OCI-LY7 (cell line): ENCODE data around the gene RAB27B. TPM values are rescaled to one million over a fixed set of nuclear protein-coding genes. Genes with fewer than 3 reads are reported as not detected.

Source experiments
- BruUV-seq: library from RNA; stranded (reverse); fragments of 400-500 nt; replicated peaks from 2 replicates; lab custom pipeline; 2021; lab: Mats Ljungman, UMichigan
- CTCF ChIA-PET: fragments of 300-600 bp; sonication (Branson Sonifier 250); formaldehyde crosslinking; loops from one replicate; lab custom pipeline; 2022; ENCODE audit warnings: antibody characterized with exemption; ENCODE audit not compliant: unreplicated experiment; lab: Charles Lee
- POLR2A ChIA-PET: fragments of 300-600 bp; sonication (Branson Sonifier 250); formaldehyde crosslinking; loops from one replicate; lab custom pipeline; 2022; ENCODE audit warnings: antibody characterized with exemption; lab: Charles Lee
- DNase-seq: peaks from one replicate; pipeline ENCODE4 v3.0.0-alpha.2; 2015; ENCODE audit warnings: low spot score
- H2AFZ ChIP-seq: fragments of 200-600 bp; sonication (generic), shearing (Covaris generic); 2 replicates; pipeline ENCODE4 v1.6.1; 2014; ENCODE audit warnings: mild to moderate bottlenecking, antibody characterized with exemption, low read length, moderate library complexity
- H3K27ac ChIP-seq: fragments of 200-600 bp; sonication (generic); 2 replicates; pipeline ENCODE4 v1.5.1; 2014; ENCODE audit warnings: mixed run types, low read depth, mild to moderate bottlenecking, moderate library complexity, low read length, inconsistent platforms; ENCODE audit not compliant: poor library complexity, severe bottlenecking
- H3K36me3 ChIP-seq: fragments of 200-600 bp; sonication (generic); 2 replicates; pipeline ENCODE4 v1.6.1; 2014; ENCODE audit warnings: mild to moderate bottlenecking, antibody characterized with exemption, low read length, moderate library complexity, mixed read lengths; ENCODE audit not compliant: insufficient read depth
- H3K4me1 ChIP-seq: fragments of 200-600 bp; sonication (generic); 2 replicates; pipeline ENCODE4 v1.5.1; 2014; ENCODE audit warnings: mild to moderate bottlenecking, low read length; ENCODE audit not compliant: insufficient read depth, poor library complexity, severe bottlenecking
- H3K4me2 ChIP-seq: fragments of 200-600 bp; sonication (generic); 2 replicates; pipeline ENCODE4 v1.6.1; 2014; ENCODE audit warnings: mild to moderate bottlenecking, low read length
- H3K4me3 ChIP-seq: fragments of 200-600 bp; sonication (generic); 2 replicates; pipeline ENCODE4 v1.5.1; 2014; ENCODE audit warnings: mild to moderate bottlenecking, low read depth, low read length; ENCODE audit not compliant: poor library complexity, severe bottlenecking
- H3K79me2 ChIP-seq: fragments of 200-600 bp; sonication (generic); 2 replicates; pipeline ENCODE4 v1.6.1; 2016; ENCODE audit warnings: low read depth, mild to moderate bottlenecking, low read length, moderate library complexity, mixed read lengths; ENCODE audit not compliant: insufficient read depth
- H3K9me2 ChIP-seq: fragments of 200-600 bp; sonication (generic); 2 replicates; pipeline ENCODE4 v1.6.1; 2016; ENCODE audit warnings: mild to moderate bottlenecking, low read length, mixed read lengths; ENCODE audit not compliant: insufficient read depth
- H3K9me3 ChIP-seq: fragments of 200-600 bp; sonication (generic); 2 replicates; pipeline ENCODE4 v1.6.1; 2014; ENCODE audit warnings: mild to moderate bottlenecking, mixed run types, low read length, mixed read lengths
- H4K20me1 ChIP-seq: fragments of 200-600 bp; sonication (generic); 2 replicates; pipeline ENCODE4 v1.6.1; 2014; ENCODE audit warnings: mild to moderate bottlenecking, antibody characterized with exemption, low read length, moderate library complexity, mixed read lengths; ENCODE audit not compliant: insufficient read depth
- EZH2phosphoT487 ChIP-seq: fragments of 200-600 bp; sonication (generic); IDR thresholded peaks from 2 replicates; pipeline ENCODE4 v1.6.1; 2018; ENCODE audit warnings: low read depth, borderline replicate concordance, mild to moderate bottlenecking, mixed run types, antibody characterized with exemption, low read length, moderate library complexity, mixed read lengths
- intact Hi-C: fragments of 100-400 bp; cut with micrococcal nuclease; formaldehyde crosslinking; loops from one replicate; pipeline ENCODE4 v1.10.0; 2022; ENCODE audit not compliant: unreplicated experiment
- total RNA-seq, 2 experiments: library from RNA; depleted of rRNA in 1 of 2; stranded (reverse); fragments of >200 nt in 1 of 2; shearing (Covaris generic) in 1 of 2; gene quantifications; 2 replicates each; pipeline ENCODE4 v1.2.3, GENCODE V29; 2014 to 2022
- TF ChIP-seq, protein P1 (sequence below): fragments of 200-600 bp; sonication (generic); conservative IDR thresholded peaks from 2 replicates; pipeline ENCODE4 v1.5.1; 2014; ENCODE audit warnings: mild to moderate bottlenecking, antibody characterized with exemption, low read length, moderate library complexity, mixed read lengths

Gene RAB27B
- total RNA-seq, 2 experiments from 2014 or later = not detected

DNA sequence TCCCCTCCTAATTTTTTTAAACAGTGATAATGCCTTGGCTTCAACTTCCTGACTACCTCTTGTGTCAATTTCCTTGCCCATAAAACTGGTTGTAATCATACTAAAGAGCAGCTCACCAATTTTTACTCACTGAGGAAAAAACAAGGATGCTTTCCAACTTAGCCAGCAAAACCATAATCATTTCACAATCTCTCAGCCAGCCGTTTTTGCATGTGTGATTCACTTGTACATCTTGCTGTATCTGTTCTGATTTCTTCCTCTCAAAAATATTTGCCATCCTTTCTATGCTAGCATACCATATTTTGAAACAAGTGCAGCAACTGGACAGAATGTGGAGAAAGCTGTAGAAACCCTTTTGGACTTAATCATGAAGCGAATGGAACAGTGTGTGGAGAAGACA is 60.7 kb downstream of the RAB27B start:
- Histone ChIP-seq H3K9me3 (no peaks in the 10 kb centered on the region), H3K9me2 (no peaks in the 10 kb centered on the region), H3K36me3 (no peaks in the 10 kb centered on the region), H4K20me1 (no peaks in the 10 kb centered on the region), H3K4me3 (no peak overlapping the region), H3K79me2 (no peaks in the 10 kb centered on the region), H2AFZ (no peak overlapping the region), H3K4me2 (no peak overlapping the region), H3K27ac (no peak overlapping the region), H3K4me1 (no peaks in the 10 kb centered on the region)
- CTCF ChIA-PET = no interaction called here
- intact Hi-C loops = no loop called here
- DNase-seq = no peak
- no TSS peak for BruUV-seq
- no peak for TF ChIP-seq EZH2phosphoT487
- TF ChIP-seq, protein P1, sequence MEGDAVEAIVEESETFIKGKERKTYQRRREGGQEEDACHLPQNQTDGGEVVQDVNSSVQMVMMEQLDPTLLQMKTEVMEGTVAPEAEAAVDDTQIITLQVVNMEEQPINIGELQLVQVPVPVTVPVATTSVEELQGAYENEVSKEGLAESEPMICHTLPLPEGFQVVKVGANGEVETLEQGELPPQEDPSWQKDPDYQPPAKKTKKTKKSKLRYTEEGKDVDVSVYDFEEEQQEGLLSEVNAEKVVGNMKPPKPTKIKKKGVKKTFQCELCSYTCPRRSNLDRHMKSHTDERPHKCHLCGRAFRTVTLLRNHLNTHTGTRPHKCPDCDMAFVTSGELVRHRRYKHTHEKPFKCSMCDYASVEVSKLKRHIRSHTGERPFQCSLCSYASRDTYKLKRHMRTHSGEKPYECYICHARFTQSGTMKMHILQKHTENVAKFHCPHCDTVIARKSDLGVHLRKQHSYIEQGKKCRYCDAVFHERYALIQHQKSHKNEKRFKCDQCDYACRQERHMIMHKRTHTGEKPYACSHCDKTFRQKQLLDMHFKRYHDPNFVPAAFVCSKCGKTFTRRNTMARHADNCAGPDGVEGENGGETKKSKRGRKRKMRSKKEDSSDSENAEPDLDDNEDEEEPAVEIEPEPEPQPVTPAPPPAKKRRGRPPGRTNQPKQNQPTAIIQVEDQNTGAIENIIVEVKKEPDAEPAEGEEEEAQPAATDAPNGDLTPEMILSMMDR = no peak
- POLR2A ChIA-PET = no interaction called here

DNA sequence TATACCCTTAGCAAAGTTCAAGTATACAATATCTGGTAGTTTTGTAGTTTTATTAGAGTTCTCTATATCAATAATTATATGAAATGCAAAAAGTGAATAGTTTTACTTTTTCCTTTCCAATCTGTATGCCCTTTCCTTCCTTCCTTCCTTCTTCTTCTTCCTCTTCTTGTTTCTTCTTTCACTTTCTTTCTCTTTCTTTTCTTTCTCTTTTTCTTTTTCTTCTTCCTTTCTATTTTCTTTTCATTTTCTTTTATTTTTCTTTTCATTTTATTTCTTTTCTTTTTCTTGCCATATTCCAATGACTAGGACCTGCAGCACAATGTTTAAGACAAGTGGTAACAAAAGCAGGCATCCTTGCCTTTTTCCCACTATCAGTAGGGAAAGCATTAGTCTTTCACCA is 71.2 kb downstream of the RAB27B start:
- H3K36me3 ChIP-seq = no peaks in the 10 kb centered on the region
- H3K79me2 ChIP-seq = no peaks in the 10 kb centered on the region
- H3K9me2 ChIP-seq = no peaks in the 10 kb centered on the region
- no peak overlapping the region for H3K4me2 ChIP-seq
- H4K20me1 ChIP-seq = no peaks in the 10 kb centered on the region
- H3K9me3 ChIP-seq = no peaks in the 10 kb centered on the region
- no peaks in the 10 kb centered on the region for H3K4me1 ChIP-seq
- DNase-seq = no peak
- H3K4me3 ChIP-seq = no peak overlapping the region
- BruUV-seq = no TSS peak
- intact Hi-C loops = no loop called here
- ChIA-PET CTCF (no interaction called here), POLR2A (no interaction called here)
- H3K27ac ChIP-seq = no peak overlapping the region
- no peak for TF ChIP-seq EZH2phosphoT487
- TF ChIP-seq, protein P1 = no peak
- no peak overlapping the region for H2AFZ ChIP-seq

DNA sequence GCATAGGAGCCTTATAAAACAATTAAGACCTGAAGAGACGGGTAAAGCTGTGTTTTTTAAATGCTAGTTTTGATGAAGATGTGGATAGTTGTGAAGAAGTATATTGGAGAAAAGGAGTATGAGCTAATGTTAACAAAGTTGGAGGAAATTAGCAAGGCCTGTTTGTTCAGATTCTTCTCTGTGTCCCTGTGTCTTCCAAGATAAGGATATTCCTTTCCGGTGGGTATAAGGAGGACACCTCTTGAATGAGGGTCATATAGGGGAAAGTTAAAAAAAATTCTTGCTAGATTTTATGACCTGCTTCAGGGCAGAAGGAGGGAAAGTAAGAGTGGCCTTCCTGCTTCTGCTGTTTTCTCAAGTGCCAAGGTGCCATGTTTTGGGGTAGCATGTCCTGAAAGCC is 72.0 kb downstream of the RAB27B start:
- BruUV-seq = no TSS peak
- intact Hi-C loops = no loop called here
- Histone ChIP-seq H3K9me2 (no peaks in the 10 kb centered on the region), H3K27ac (no peak overlapping the region), H3K4me1 (no peaks in the 10 kb centered on the region), H3K36me3 (no peaks in the 10 kb centered on the region), H3K9me3 (no peaks in the 10 kb centered on the region), H3K79me2 (no peaks in the 10 kb centered on the region), H3K4me2 (no peak overlapping the region), H3K4me3 (no peak overlapping the region), H2AFZ (no peak overlapping the region), H4K20me1 (no peaks in the 10 kb centered on the region)
- POLR2A ChIA-PET = no interaction called here
- DNase-seq = no peak
- CTCF ChIA-PET = no interaction called here
- no peak for TF ChIP-seq EZH2phosphoT487
- TF ChIP-seq, protein P1 = no peak
